Mucosa of stomach (tissue), 1 donor: Measurements from ENCODE around the gene OSBPL1A.
"Not testable (repeated sequence)": the region's sequence is repeated elsewhere in the genome, so short reads cannot be mapped to it uniquely, and the experiment has no call there.

Source experiments
- H3K27me3 ChIP-seq: one replicate; pipeline ENCODE4 v1.7.0; 2013; ENCODE audit warnings: mild to moderate bottlenecking, low read length; ENCODE audit not compliant: control insufficient read depth, insufficient read depth
- H3K36me3 ChIP-seq: one replicate; pipeline ENCODE4 v1.7.0; 2013; ENCODE audit warnings: low read length; ENCODE audit not compliant: control insufficient read depth, insufficient read depth
- H3K4me1 ChIP-seq: one replicate; pipeline ENCODE4 v1.7.0; 2013; ENCODE audit warnings: mild to moderate bottlenecking, low read length; ENCODE audit not compliant: control insufficient read depth, insufficient read depth
- H3K4me3 ChIP-seq: one replicate; pipeline ENCODE4 v1.7.0; 2013; ENCODE audit warnings: low read length
- H3K9ac ChIP-seq: one replicate; pipeline ENCODE4 v1.7.0; 2013; ENCODE audit warnings: mild to moderate bottlenecking, low read length, moderate library complexity
- H3K9me3 ChIP-seq: one replicate; pipeline ENCODE4 v1.7.0; 2013; ENCODE audit warnings: mild to moderate bottlenecking, low read length, moderate library complexity; ENCODE audit not compliant: control insufficient read depth
- donor health status: Pancreatic carcinoma.

OSBPL1A gene

GRCh38 chr18:24366328-24366727 lies 31.3 kb downstream of the OSBPL1A start:
- Histone ChIP-seq H3K4me1 (no peaks in the 10 kb centered on the region), H3K4me3 (no peak overlapping the region), H3K9me3 (no peaks in the 10 kb centered on the region), H3K9ac (no peak overlapping the region), H3K27me3 (no peaks in the 10 kb centered on the region), H3K36me3 (no peaks in the 10 kb centered on the region)

GRCh38 chr18:24364177-24364576 lies 33.4 kb downstream of the OSBPL1A start:
- Histone ChIP-seq H3K4me1 (no peaks in the 10 kb centered on the region), H3K9me3 (no peaks in the 10 kb centered on the region), H3K9ac (no peak overlapping the region), H3K36me3 (no peaks in the 10 kb centered on the region), H3K4me3 (no peak overlapping the region), H3K27me3 (no peaks in the 10 kb centered on the region)

- Histone ChIP-seq H3K9me3 (no peaks in the 10 kb centered on the region), H3K36me3 (no peaks in the 10 kb centered on the region), H3K4me3 (no peak overlapping the region), H3K27me3 (no peaks in the 10 kb centered on the region), H3K4me1 (no peaks in the 10 kb centered on the region), H3K9ac (no peak overlapping the region)
These were observed 34.9 kb downstream of the OSBPL1A start for GRCh38 chr18:24362757-24363156.

- H3K9ac ChIP-seq, H3K9me3 ChIP-seq, H3K4me1 ChIP-seq, H3K36me3 ChIP-seq, H3K4me3 ChIP-seq, H3K27me3 ChIP-seq: not testable (repeated sequence)
These were observed 37.7 kb downstream of the OSBPL1A start for GRCh38 chr18:24359787-24360530.

GRCh38 chr18:24354278-24354677 lies 43.3 kb downstream of the OSBPL1A start:
- Histone ChIP-seq H3K4me3 (no peak overlapping the region), H3K36me3 (no peaks in the 10 kb centered on the region), H3K4me1 (no peaks in the 10 kb centered on the region), H3K9me3 (no peaks in the 10 kb centered on the region), H3K27me3 (no peaks in the 10 kb centered on the region), H3K9ac (no peak overlapping the region)

- H3K4me3 ChIP-seq, result no peak overlapping the region
- H3K9me3 ChIP-seq, result no peaks in the 10 kb centered on the region
- no peaks in the 10 kb centered on the region for H3K4me1 ChIP-seq
- no peak overlapping the region for H3K9ac ChIP-seq
- H3K36me3 ChIP-seq, result no peaks in the 10 kb centered on the region
- no peaks in the 10 kb centered on the region for H3K27me3 ChIP-seq
These were observed 51.4 kb downstream of the OSBPL1A start for GRCh38 chr18:24346254-24346653.

GRCh38 chr18:24344509-24344908 lies 53.1 kb downstream of the OSBPL1A start:
- Histone ChIP-seq H3K9ac (no peak overlapping the region), H3K9me3 (no peaks in the 10 kb centered on the region), H3K27me3 (no peaks in the 10 kb centered on the region), H3K4me1 (no peaks in the 10 kb centered on the region), H3K4me3 (no peak overlapping the region), H3K36me3 (no peaks in the 10 kb centered on the region)

- Histone ChIP-seq H3K36me3 (no peaks in the 10 kb centered on the region), H3K4me1 (no peaks in the 10 kb centered on the region), H3K9me3 (no peaks in the 10 kb centered on the region), H3K27me3 (no peaks in the 10 kb centered on the region), H3K4me3 (no peak overlapping the region), H3K9ac (no peak overlapping the region)
These were observed 55.3 kb downstream of the OSBPL1A start for GRCh38 chr18:24342347-24342746.

GRCh38 chr18:24341361-24341760 lies 56.3 kb downstream of the OSBPL1A start:
- H3K27me3 ChIP-seq, result no peaks in the 10 kb centered on the region
- H3K9ac ChIP-seq, result no peak overlapping the region
- no peaks in the 10 kb centered on the region for H3K9me3 ChIP-seq
- no peak overlapping the region for H3K4me3 ChIP-seq
- H3K36me3 ChIP-seq, result no peaks in the 10 kb centered on the region
- H3K4me1 ChIP-seq, result no peaks in the 10 kb centered on the region

- no peak overlapping the region for H3K4me3 ChIP-seq
- no peaks in the 10 kb centered on the region for H3K36me3 ChIP-seq
- no peaks in the 10 kb centered on the region for H3K27me3 ChIP-seq
- no peaks in the 10 kb centered on the region for H3K9me3 ChIP-seq
- no peak overlapping the region for H3K9ac ChIP-seq
- no peaks in the 10 kb centered on the region for H3K4me1 ChIP-seq
These were observed 64.5 kb downstream of the OSBPL1A start for GRCh38 chr18:24333084-24333483.

GRCh38 chr18:24326211-24326610 lies 71.4 kb downstream of the OSBPL1A start:
- H3K4me3 ChIP-seq, result no peak overlapping the region
- H3K36me3 ChIP-seq, result no peaks in the 10 kb centered on the region
- no peaks in the 10 kb centered on the region for H3K9me3 ChIP-seq
- H3K27me3 ChIP-seq, result no peaks in the 10 kb centered on the region
- H3K4me1 ChIP-seq, result no peaks in the 10 kb centered on the region
- no peak overlapping the region for H3K9ac ChIP-seq

- Histone ChIP-seq H3K4me3 (no peak overlapping the region), H3K36me3 (no peaks in the 10 kb centered on the region), H3K9me3 (no peaks in the 10 kb centered on the region), H3K27me3 (no peaks in the 10 kb centered on the region), H3K9ac (no peak overlapping the region), H3K4me1 (no peaks in the 10 kb centered on the region)
These were observed 75.0 kb downstream of the OSBPL1A start for GRCh38 chr18:24322584-24323136.
